ENCODE data around the gene PADI1.

Gene PADI1

GRCh38 chr1:17251701-17252376 is 46.9 kb downstream of the PADI1 start:
- ATAC-seq (replicated peaks) (no peak), DNase-seq (no peak)
- no peaks in the 10 kb centered on the region for H3K9me3 Mint-ChIP-seq
- no peak overlapping the region for H3K4me3 Mint-ChIP-seq
- no peaks in the 10 kb centered on the region for H3K36me3 Mint-ChIP-seq (ENCODE audit: insufficient read depth)
- H3K27ac Mint-ChIP-seq = no peak overlapping the region
- peaks cover 0 to 1% of the 10 kb centered on the region in 2 donors for H3K4me1 Mint-ChIP-seq (ENCODE audit: low read depth in 2 of 2)
- H3K27me3 Mint-ChIP-seq = peaks cover 34 to 80% of the 10 kb centered on the region in 2 donors

- H3K27ac Mint-ChIP-seq = no peak overlapping the region
- no peaks in the 10 kb centered on the region for H3K9me3 Mint-ChIP-seq
- H3K27me3 Mint-ChIP-seq = peaks cover 39 to 90% of the 10 kb centered on the region in 2 donors
- H3K36me3 Mint-ChIP-seq (ENCODE audit: insufficient read depth) = no peaks in the 10 kb centered on the region
- ATAC-seq (replicated peaks) (no peak), DNase-seq (no peak)
- peaks cover 0 to 1% of the 10 kb centered on the region in 2 donors for H3K4me1 Mint-ChIP-seq (ENCODE audit: low read depth in 2 of 2)
- no peak overlapping the region for H3K4me3 Mint-ChIP-seq
Measured at GRCh38 chr1:17255336-17255735, 50.4 kb downstream of the PADI1 start.

- peaks cover 43 to 73% of the 10 kb centered on the region in 2 donors for H3K27me3 Mint-ChIP-seq
- no peak for DNase-seq
- H3K36me3 Mint-ChIP-seq (ENCODE audit: insufficient read depth) = no peaks in the 10 kb centered on the region
- no peaks in the 10 kb centered on the region for H3K4me1 Mint-ChIP-seq (ENCODE audit: low read depth in 2 of 2)
- no peak overlapping the region for H3K27ac Mint-ChIP-seq
- ATAC-seq (replicated peaks) = no peak
- no peak overlapping the region for H3K4me3 Mint-ChIP-seq
- H3K9me3 Mint-ChIP-seq = no peaks in the 10 kb centered on the region
Measured at GRCh38 chr1:17258116-17258757, 53.3 kb downstream of the PADI1 start.

- ATAC-seq (replicated peaks) (no peak), DNase-seq (no peak)
- H3K36me3 Mint-ChIP-seq (ENCODE audit: insufficient read depth) = no peaks in the 10 kb centered on the region
- no peak overlapping the region for H3K4me3 Mint-ChIP-seq
- no peaks in the 10 kb centered on the region for H3K9me3 Mint-ChIP-seq
- peaks cover 43 to 68% of the 10 kb centered on the region in 2 donors for H3K27me3 Mint-ChIP-seq
- H3K4me1 Mint-ChIP-seq (ENCODE audit: low read depth in 2 of 2) = no peaks in the 10 kb centered on the region
- H3K27ac Mint-ChIP-seq = no peak overlapping the region
Measured at GRCh38 chr1:17258758-17259130, 53.8 kb downstream of the PADI1 start.

GRCh38 chr1:17259233-17259873 is 54.4 kb downstream of the PADI1 start:
- no peaks in the 10 kb centered on the region for H3K9me3 Mint-ChIP-seq
- H3K36me3 Mint-ChIP-seq (ENCODE audit: insufficient read depth) = no peaks in the 10 kb centered on the region
- DNase-seq = no peak
- no peaks in the 10 kb centered on the region for H3K4me1 Mint-ChIP-seq (ENCODE audit: low read depth in 2 of 2)
- no peak overlapping the region for H3K27ac Mint-ChIP-seq
- no peak for ATAC-seq (replicated peaks)
- peaks cover 43 to 64% of the 10 kb centered on the region in 2 donors for H3K27me3 Mint-ChIP-seq
- H3K4me3 Mint-ChIP-seq = no peak overlapping the region

GRCh38 chr1:17260264-17260663 is 55.3 kb downstream of the PADI1 start:
- Mint-ChIP-seq H3K27ac (no peak overlapping the region), H3K27me3 (peaks cover 43 to 63% of the 10 kb centered on the region in 2 donors), H3K36me3 (ENCODE audit: insufficient read depth) (no peaks in the 10 kb centered on the region), H3K4me3 (no peak overlapping the region), H3K9me3 (no peaks in the 10 kb centered on the region), H3K4me1 (ENCODE audit: low read depth in 2 of 2) (no peaks in the 10 kb centered on the region)
- DNase-seq (no peak), ATAC-seq (replicated peaks) (no peak)

GRCh38 chr1:17260738-17261137 is 55.8 kb downstream of the PADI1 start:
- Mint-ChIP-seq H3K36me3 (ENCODE audit: insufficient read depth) (no peaks in the 10 kb centered on the region), H3K4me3 (no peak overlapping the region), H3K27ac (no peak overlapping the region), H3K27me3 (peaks cover 39 to 59% of the 10 kb centered on the region in 2 donors), H3K9me3 (no peaks in the 10 kb centered on the region), H3K4me1 (ENCODE audit: low read depth in 2 of 2) (no peaks in the 10 kb centered on the region)
- ATAC-seq (replicated peaks) (no peak), DNase-seq (no peak)

- peaks cover 26 to 27% of the 10 kb centered on the region in 2 donors for H3K27me3 Mint-ChIP-seq
- H3K36me3 Mint-ChIP-seq (ENCODE audit: insufficient read depth) = no peaks in the 10 kb centered on the region
- ATAC-seq (replicated peaks) = no peak
- H3K9me3 Mint-ChIP-seq = no peaks in the 10 kb centered on the region
- H3K4me1 Mint-ChIP-seq (ENCODE audit: low read depth in 2 of 2) = no peaks in the 10 kb centered on the region
- no peak for DNase-seq
- no peak overlapping the region for H3K4me3 Mint-ChIP-seq
- H3K27ac Mint-ChIP-seq = no peak overlapping the region
Measured at GRCh38 chr1:17263936-17264335, 59.0 kb downstream of the PADI1 start.

GRCh38 chr1:17264470-17264869 is 59.5 kb downstream of the PADI1 start:
- Mint-ChIP-seq H3K36me3 (ENCODE audit: insufficient read depth) (no peaks in the 10 kb centered on the region), H3K9me3 (no peaks in the 10 kb centered on the region), H3K27me3 (peaks cover 21 to 24% of the 10 kb centered on the region in 2 donors), H3K4me1 (ENCODE audit: low read depth in 2 of 2) (no peaks in the 10 kb centered on the region), H3K4me3 (no peak overlapping the region), H3K27ac (no peak overlapping the region)
- no peak for DNase-seq
- no peak for ATAC-seq (replicated peaks)

GRCh38 chr1:17265162-17265561 is 60.2 kb downstream of the PADI1 start:
- H3K27ac Mint-ChIP-seq = no peak overlapping the region
- peaks cover 14 to 20% of the 10 kb centered on the region in 2 donors for H3K27me3 Mint-ChIP-seq
- no peaks in the 10 kb centered on the region for H3K36me3 Mint-ChIP-seq (ENCODE audit: insufficient read depth)
- no peaks in the 10 kb centered on the region for H3K4me1 Mint-ChIP-seq (ENCODE audit: low read depth in 2 of 2)
- H3K4me3 Mint-ChIP-seq = no peak overlapping the region
- DNase-seq (no peak), ATAC-seq (replicated peaks) (no peak)
- no peaks in the 10 kb centered on the region for H3K9me3 Mint-ChIP-seq

- Mint-ChIP-seq H3K27me3 (peaks cover 7 to 12% of the 10 kb centered on the region in 2 donors), H3K4me1 (ENCODE audit: low read depth in 2 of 2) (no peaks in the 10 kb centered on the region), H3K27ac (no peak overlapping the region), H3K4me3 (no peak overlapping the region), H3K9me3 (no peaks in the 10 kb centered on the region), H3K36me3 (ENCODE audit: insufficient read depth) (no peaks in the 10 kb centered on the region)
- no peak for DNase-seq
- no peak for ATAC-seq (replicated peaks)
Measured at GRCh38 chr1:17265950-17266349, 61.0 kb downstream of the PADI1 start.

GRCh38 chr1:17270891-17271765 is 66.2 kb downstream of the PADI1 start:
- Mint-ChIP-seq H3K27ac (no peak overlapping the region), H3K36me3 (ENCODE audit: insufficient read depth) (no peaks in the 10 kb centered on the region), H3K4me3 (no peak overlapping the region), H3K27me3 (peaks cover 11 to 21% of the 10 kb centered on the region in 2 donors), H3K9me3 (no peaks in the 10 kb centered on the region), H3K4me1 (ENCODE audit: low read depth in 2 of 2) (no peaks in the 10 kb centered on the region)
- ATAC-seq (replicated peaks) (no peak), DNase-seq (no peak)

- Mint-ChIP-seq H3K4me3 (no peak overlapping the region), H3K4me1 (ENCODE audit: low read depth in 2 of 2) (no peaks in the 10 kb centered on the region), H3K27me3 (peaks cover 11 to 26% of the 10 kb centered on the region in 2 donors), H3K27ac (no peak overlapping the region), H3K9me3 (no peaks in the 10 kb centered on the region), H3K36me3 (ENCODE audit: insufficient read depth) (no peaks in the 10 kb centered on the region)
- ATAC-seq (replicated peaks) = no peak
- no peak for DNase-seq
Measured at GRCh38 chr1:17272066-17272465, 67.1 kb downstream of the PADI1 start.

Measured in effector memory CD8-positive, alpha-beta T cell (primary cell).